Osteoblast (primary cell): ENCODE measurements around the gene RSRC2. TPM values are rescaled to one million over a fixed set of nuclear protein-coding genes. Genes with fewer than 3 reads are reported as not detected.
"Not testable (repeated sequence)": the region's sequence is repeated elsewhere in the genome, so short reads cannot be mapped to it uniquely, and the experiment has no call there.

Experiments
- DNase-seq: peaks from one replicate; pipeline ENCODE4 v3.0.0; 2011; ENCODE audit warnings: low spot score, mixed read lengths; ENCODE audit not compliant: insufficient read length; ENCODE audit errors: missing footprints
- H2AFZ ChIP-seq: 2 replicates; pipeline ENCODE4 v1.6.0; 2011; ENCODE audit warnings: mild to moderate bottlenecking, low read length
- H3K27ac ChIP-seq: 2 replicates; pipeline ENCODE4 v1.5.1; 2011; ENCODE audit warnings: mild to moderate bottlenecking, low read depth, low read length, moderate library complexity
- H3K27me3 ChIP-seq: 2 replicates; pipeline ENCODE4 v1.6.0; 2012; ENCODE audit warnings: mild to moderate bottlenecking, control low read depth, inconsistent platforms, low read length, moderate library complexity; ENCODE audit not compliant: insufficient read depth
- H3K36me3 ChIP-seq: 2 replicates; pipeline ENCODE4 v1.5.1; 2011; ENCODE audit warnings: mild to moderate bottlenecking, low read length, control low read depth, moderate library complexity; ENCODE audit not compliant: insufficient read depth
- H3K4me1 ChIP-seq: 2 replicates; pipeline ENCODE4 v1.5.1; 2011; ENCODE audit warnings: mild to moderate bottlenecking, low read length, control low read depth, moderate library complexity; ENCODE audit not compliant: insufficient read depth
- H3K4me2 ChIP-seq: 2 replicates; pipeline ENCODE4 v1.6.0; 2011; ENCODE audit warnings: mild to moderate bottlenecking, low read length; ENCODE audit not compliant: insufficient read depth
- H3K4me3 ChIP-seq: fragments of 200-600 bp; sonication (generic); 3 replicates; pipeline ENCODE4 v1.5.1; 2012; ENCODE audit warnings: mild to moderate bottlenecking, low read length, inconsistent platforms; ENCODE audit not compliant: insufficient read depth
- H3K79me2 ChIP-seq: 2 replicates; pipeline ENCODE4 v1.6.0; 2012; ENCODE audit warnings: mild to moderate bottlenecking, low read length, control low read depth, inconsistent platforms; ENCODE audit not compliant: insufficient read depth
- H3K9me3 ChIP-seq: 2 replicates; pipeline ENCODE4 v1.5.1; 2011; ENCODE audit warnings: low read depth, low read length, control low read depth
- H4K20me1 ChIP-seq: 2 replicates; pipeline ENCODE4 v1.6.0; 2012; ENCODE audit warnings: mild to moderate bottlenecking, low read length, control low read depth; ENCODE audit not compliant: insufficient read depth
- CTCF ChIP-seq: IDR thresholded peaks from 2 replicates; pipeline ENCODE4 v1.5.1; 2011; ENCODE audit warnings: mild to moderate bottlenecking, low read depth, low read length, moderate library complexity; ENCODE audit errors: extremely low read depth
- total RNA-seq: library from RNA; depleted of rRNA; stranded (reverse); fragments of >200 nt; gene quantifications from 2 replicates; pipeline ENCODE4 v1.2.3, GENCODE V29; 2012

Gene RSRC2
- total RNA-seq, result 41.8 and 43.1 TPM in 2 replicates

- H3K4me3 ChIP-seq, result peak within 1 kb of the TSS; percentile 94
- H3K4me2 ChIP-seq, result peak within 1 kb of the TSS; percentile 87
- peaks cover 21% of the 10 kb centered on the region for H3K36me3 ChIP-seq
- peaks cover 36% of the 10 kb centered on the region for H4K20me1 ChIP-seq
- peak within 1 kb of the TSS; percentile 99 for H3K27ac ChIP-seq
- peak; percentile 87 for DNase-seq
- H2AFZ ChIP-seq, result peak within 1 kb of the TSS; percentile 92
- H3K79me2 ChIP-seq, result peaks cover 79% of the 10 kb centered on the region
- TF ChIP-seq CTCF, result no peak
- no peaks in the 10 kb centered on the region for H3K27me3 ChIP-seq
- peaks cover 27% of the 10 kb centered on the region for H3K4me1 ChIP-seq
- H3K9me3 ChIP-seq, result no peaks in the 10 kb centered on the region
Observed at GRCh38 chr12:122526683-122527477, at the start of gene RSRC2, which contains the start of gene KNTC1. TSS of gene RSRC2 (minus strand) at chr12:122526936. CDS start at chr12:122526853, 83 bp downstream. TSS of gene KNTC1 (plus strand) at chr12:122527249. CDS start at chr12:122530064, 2,815 bp downstream.

GRCh38 chr12:122571821-122572220 is 45.1 kb upstream of the RSRC2 start:
- no peaks in the 10 kb centered on the region for H3K9me3 ChIP-seq
- no peaks in the 10 kb centered on the region for H3K79me2 ChIP-seq
- no peaks in the 10 kb centered on the region for H4K20me1 ChIP-seq
- no peak overlapping the region for H3K4me2 ChIP-seq
- peaks cover 27% of the 10 kb centered on the region for H3K36me3 ChIP-seq
- TF ChIP-seq CTCF, result no peak
- DNase-seq, result no peak
- no peak overlapping the region for H3K27ac ChIP-seq
- peaks cover 7% of the 10 kb centered on the region for H3K4me1 ChIP-seq
- H2AFZ ChIP-seq, result no peak overlapping the region
- H3K27me3 ChIP-seq, result no peaks in the 10 kb centered on the region
- no peak overlapping the region for H3K4me3 ChIP-seq

GRCh38 chr12:122570006-122570405 is 43.3 kb upstream of the RSRC2 start:
- H3K9me3 ChIP-seq, H3K4me1 ChIP-seq, H3K27ac ChIP-seq, H3K79me2 ChIP-seq, H4K20me1 ChIP-seq, H3K4me2 ChIP-seq, H3K27me3 ChIP-seq, H3K4me3 ChIP-seq, DNase-seq, H2AFZ ChIP-seq: not testable (repeated sequence)
- H3K36me3 ChIP-seq, result peaks cover 17% of the 10 kb centered on the region

GRCh38 chr12:122569288-122569687 is 42.6 kb upstream of the RSRC2 start:
- Histone ChIP-seq H3K36me3 (peaks cover 14% of the 10 kb centered on the region), H3K4me2 (no peak overlapping the region), H3K9me3 (no peaks in the 10 kb centered on the region), H3K27ac (no peak overlapping the region), H4K20me1 (no peaks in the 10 kb centered on the region), H3K79me2 (no peaks in the 10 kb centered on the region), H2AFZ (no peak overlapping the region), H3K4me1 (peaks cover 7% of the 10 kb centered on the region), H3K27me3 (no peaks in the 10 kb centered on the region), H3K4me3 (no peak overlapping the region)
- no peak for TF ChIP-seq CTCF
- DNase-seq, result no peak

GRCh38 chr12:122566816-122567215 is 40.1 kb upstream of the RSRC2 start:
- not testable (repeated sequence) for H2AFZ ChIP-seq, DNase-seq, H4K20me1 ChIP-seq, H3K27ac ChIP-seq, H3K4me1 ChIP-seq, H3K27me3 ChIP-seq, H3K9me3 ChIP-seq, H3K36me3 ChIP-seq, H3K79me2 ChIP-seq, H3K4me3 ChIP-seq, H3K4me2 ChIP-seq
